ENCODE data around the gene FAM236B. TPM values are rescaled to one million over a fixed set of nuclear protein-coding genes. Genes with fewer than 3 reads are reported as not detected.

Gene FAM236B
- not detected in 2 replicates for total RNA-seq

DNA sequence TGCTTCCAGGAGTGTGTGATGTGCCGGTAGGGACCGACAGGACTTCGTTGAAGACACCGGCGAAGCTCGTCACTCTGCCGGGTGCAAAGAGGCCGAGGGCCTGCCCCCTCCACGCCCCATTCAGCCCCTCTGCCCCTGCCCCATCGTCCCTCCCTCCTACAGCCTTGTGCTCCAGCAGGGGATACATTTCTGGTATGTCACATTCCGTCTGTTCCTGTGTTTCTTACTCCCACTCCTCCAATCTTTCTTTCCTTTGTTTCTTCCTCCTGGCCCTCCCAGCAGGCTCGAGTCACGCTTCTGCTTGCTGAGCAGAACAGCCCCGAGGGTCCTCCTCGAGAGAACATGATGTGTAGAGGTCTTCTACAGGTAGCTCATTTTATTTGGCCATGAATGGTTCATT lies at the start of gene FAM236B:
Gene FAM236B, minus strand, starts transcription at position 101 of the 400 bp plus-strand sequence. Its CDS starts 100 bp downstream, at position 1.

DNA sequence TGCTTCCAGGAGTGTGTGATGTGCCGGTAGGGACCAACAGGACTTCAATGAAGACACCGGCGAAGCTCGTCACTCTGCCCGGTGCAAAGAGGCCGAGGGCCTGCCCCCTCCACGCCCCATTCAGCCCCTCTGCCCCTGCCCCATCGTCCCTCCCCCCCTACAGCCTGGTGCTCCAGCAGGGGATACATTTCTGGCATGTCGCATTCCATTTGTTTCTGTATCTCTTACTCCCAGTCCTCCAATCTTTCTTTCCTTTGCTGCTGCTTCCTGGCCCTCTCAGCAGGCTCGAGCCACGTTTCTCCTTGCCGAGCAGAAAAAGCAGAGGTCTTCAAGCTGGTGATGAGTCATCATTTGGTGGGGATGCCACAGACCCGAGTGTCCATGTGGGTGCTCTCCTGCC lies 25.6 kb upstream of the FAM236B start, which contains the start of gene FAM236D:
Gene FAM236D, minus strand, starts transcription at position 101 of the 400 bp plus-strand sequence. Its CDS starts 100 bp downstream, at position 1.

DNA sequence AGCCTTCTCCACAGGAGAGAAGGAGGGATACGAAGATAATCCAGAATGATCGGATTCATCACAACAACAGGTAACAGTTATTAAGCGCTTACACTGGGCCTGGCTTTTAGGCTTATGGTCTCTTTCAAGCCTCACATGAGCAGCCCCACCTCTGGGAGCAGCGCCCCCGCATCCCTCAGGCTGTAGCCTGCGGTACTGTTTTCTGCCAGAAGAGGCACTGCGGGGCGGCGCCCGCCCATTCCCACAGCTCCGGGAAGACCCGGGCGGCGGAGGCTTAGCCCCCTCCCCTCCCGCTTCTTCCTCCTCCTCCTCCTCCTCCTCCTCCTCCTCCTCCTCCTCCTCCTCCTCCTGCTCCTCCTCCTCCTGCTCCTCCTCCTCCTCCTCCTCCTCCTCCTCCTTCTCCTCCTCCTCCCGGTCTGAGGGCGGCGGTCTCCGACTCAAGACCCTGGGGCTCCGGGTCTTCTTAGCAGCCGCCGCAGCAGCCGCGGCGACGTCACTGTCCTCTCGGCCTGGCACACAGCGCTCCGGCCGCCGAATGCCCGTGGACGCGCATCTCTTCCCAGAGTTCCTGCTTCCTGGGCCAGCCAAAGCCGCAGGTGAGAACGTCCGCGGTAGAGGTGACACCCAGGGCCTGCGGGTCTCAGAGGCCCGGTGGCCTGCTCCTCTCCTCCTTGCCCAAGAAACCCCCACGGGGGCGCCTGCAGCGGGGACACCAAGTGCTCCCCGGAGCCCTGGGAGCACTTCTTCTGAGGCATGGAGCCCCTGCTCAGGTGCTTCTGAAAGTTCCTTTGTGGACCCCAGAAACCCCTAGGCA lies 5.6 kb downstream of the FAM236B start, which contains the start of gene DMRTC1B:
Gene DMRTC1B, plus strand, starts transcription at position 238 of the 814 bp plus-strand sequence. CDS start 68,246 bp downstream, outside the sequence.

Small RNA genes within 50 kb of the gene (small RNA-seq; reads per million reads assigned to genes)
- gene RNU1-112P: 0.53 reads per million, percentile 14 among the genes with 10 or more reads in this experiment

Other genes with a start within 250 kb of the FAM236B start
- gene HDAC8, start 209.8 kb downstream of the FAM236B start, total RNA-seq: 36.4 and 37.9 TPM in 2 replicates
- gene PHKA1, start 68.4 kb downstream of the FAM236B start, total RNA-seq: 5.1 and 5.9 TPM in 2 replicates
- gene DMRTC1B, start 5.8 kb downstream of the FAM236B start, total RNA-seq: not detected in 2 replicates
- not detected in 2 replicates for gene FAM236D, start 25.6 kb upstream of the FAM236B start, total RNA-seq
- gene FAM236C, start 130.0 kb upstream of the FAM236B start, total RNA-seq: not detected in 2 replicates
- not detected in 2 replicates for gene FAM236A, start 155.5 kb upstream of the FAM236B start, total RNA-seq
- not detected in 2 replicates for gene DMRTC1, start 161.2 kb upstream of the FAM236B start, total RNA-seq
- gene PABPC1L2B, start 220.3 kb upstream of the FAM236B start, total RNA-seq: not detected in 2 replicates

All from articular chondrocyte of knee joint (primary cell).